GM18868 (cell line): ENCODE results near the gene MADD.
A peak's percentile ranks its signal among the peaks of the same experiment; 100 is the strongest.
"Not testable (repeated sequence)": the region's sequence is repeated elsewhere in the genome, so short reads cannot be mapped to it uniquely, and the experiment has no call there.

ENCODE experiments used
- ATAC-seq: cut with Tn5 transposase; IDR thresholded peaks from one replicate; pipeline ENCODE4 v1.9.1; 2021; ENCODE audit warnings: mild to moderate bottlenecking, moderate library complexity; ENCODE audit not compliant: unreplicated experiment

MADD gene

GRCh38 chr11:47317064-47317828 lies 47.3 kb downstream of the MADD start:
- ATAC-seq: peak; percentile 75

GRCh38 chr11:47318166-47318565 lies 48.2 kb downstream of the MADD start:
- ATAC-seq: no peak

- no peak for ATAC-seq
These were observed 54.6 kb downstream of the MADD start for GRCh38 chr11:47324520-47324919.

- ATAC-seq: no peak
These were observed 55.5 kb downstream of the MADD start for GRCh38 chr11:47325271-47326041.

DNA sequence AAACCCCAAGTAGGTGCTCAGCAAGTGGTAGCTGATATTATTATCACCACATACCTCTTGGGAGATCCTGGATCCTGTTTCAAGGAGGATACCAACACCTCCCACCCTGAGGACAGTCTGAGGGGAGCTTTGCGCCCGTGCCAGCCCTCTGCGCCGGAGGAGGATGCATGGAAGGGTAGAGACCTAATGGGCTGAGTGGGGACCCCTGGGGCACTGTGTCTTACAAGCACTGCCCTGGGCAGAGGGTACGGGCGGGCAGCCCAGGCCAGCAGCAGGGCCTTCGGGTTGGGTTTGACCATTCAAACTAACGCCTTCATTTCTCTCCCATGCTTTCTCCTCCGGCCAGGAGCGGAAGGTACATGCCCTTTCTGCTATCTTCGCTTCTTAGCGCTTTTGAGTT lies 56.3 kb downstream of the MADD start:
- ATAC-seq: no peak

GRCh38 chr11:47327025-47327424 lies 57.1 kb downstream of the MADD start:
- no peak for ATAC-seq

GRCh38 chr11:47327949-47328348 lies 58.0 kb downstream of the MADD start:
- no peak for ATAC-seq

DNA sequence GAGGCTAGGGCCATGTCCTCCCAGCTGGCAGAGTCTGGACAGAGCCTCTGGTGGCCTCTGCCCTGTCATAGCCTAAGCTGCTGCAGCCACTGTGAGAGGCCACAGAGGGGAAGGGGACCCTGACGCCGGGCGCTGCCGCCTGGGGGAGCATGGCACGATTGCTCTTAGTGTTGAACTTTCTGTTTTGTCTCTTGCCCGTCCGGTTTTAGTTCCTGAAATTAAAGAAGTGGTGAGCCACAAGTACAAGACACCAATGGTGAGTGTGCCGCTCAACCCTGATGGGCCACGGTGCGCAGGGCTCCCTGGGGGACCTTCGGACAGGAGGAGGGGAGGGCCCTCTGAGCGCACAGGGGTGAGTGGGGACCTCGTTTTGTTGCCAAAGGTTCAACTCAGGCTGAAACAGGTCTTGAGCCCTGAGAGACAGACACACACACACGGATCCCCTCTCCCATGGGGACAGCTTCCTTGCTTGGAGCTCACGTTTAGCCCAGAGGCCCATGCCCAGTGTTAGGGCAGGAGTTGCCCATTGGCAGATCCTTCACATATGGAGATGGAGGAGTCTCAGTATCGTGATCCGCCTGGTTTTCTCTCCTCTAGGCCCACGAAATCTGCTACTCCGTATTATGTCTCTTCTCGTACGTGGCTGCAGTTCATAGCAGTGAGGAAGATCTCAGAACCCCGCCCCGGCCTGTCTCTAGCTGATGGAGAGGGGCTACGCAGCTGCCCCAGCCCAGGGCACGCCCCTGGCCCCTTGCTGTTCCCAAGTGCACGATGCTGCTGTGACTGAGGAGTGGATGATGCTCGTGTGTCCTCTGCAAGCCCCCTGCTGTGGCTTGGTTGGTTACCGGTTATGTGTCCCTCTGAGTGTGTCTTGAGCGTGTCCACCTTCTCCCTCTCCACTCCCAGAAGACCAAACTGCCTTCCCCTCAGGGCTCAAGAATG lies 58.8 kb downstream of the MADD start:
- ATAC-seq: peak; percentile 84

- no peak for ATAC-seq
These were observed 59.6 kb downstream of the MADD start for GRCh38 chr11:47329431-47329986.

GRCh38 chr11:47329987-47330931 lies 60.3 kb downstream of the MADD start:
- no peak for ATAC-seq

DNA sequence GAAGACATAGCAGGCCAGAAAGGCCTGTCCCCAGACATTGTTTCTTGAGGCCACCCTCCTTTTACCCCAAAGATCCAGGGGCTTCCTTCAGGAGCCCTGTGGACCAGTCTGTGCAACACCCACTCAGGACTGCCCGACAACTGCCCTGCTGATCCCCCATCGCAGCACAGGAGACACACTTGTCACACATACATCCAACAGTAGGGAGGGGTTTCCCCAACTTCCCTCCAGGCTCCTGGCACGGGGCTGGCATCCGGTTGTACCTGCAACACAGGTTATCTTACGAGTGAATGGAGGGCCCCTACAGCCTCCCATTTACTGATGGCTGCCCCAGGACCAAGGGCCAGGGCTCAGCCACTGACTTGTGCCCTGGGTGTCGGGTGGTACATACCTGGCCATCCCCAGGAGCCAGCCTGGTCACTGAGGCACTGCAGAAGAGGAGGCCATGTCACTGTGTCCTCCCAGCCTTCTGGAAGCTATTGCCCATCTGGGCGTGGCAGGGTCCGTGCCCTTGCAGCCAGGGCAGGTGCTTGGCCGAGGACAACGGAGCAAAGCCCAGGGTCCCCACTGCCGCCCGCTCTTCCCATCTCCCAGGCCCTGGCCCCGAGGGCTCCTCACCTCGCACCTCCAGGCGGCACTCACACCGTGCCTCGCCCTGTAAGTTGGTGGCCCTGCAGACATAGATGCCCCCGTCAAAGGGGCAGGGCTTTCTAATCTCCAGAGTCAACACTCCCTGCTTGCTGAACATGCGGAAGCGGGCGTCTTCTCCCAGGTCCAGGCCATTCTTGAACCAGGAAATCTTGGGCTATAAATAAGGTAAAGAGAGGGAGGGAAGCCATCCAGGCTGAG lies 61.7 kb downstream of the MADD start:
- ATAC-seq: no peak

GRCh38 chr11:47332303-47332711 lies 62.4 kb downstream of the MADD start:
- no peak for ATAC-seq

DNA sequence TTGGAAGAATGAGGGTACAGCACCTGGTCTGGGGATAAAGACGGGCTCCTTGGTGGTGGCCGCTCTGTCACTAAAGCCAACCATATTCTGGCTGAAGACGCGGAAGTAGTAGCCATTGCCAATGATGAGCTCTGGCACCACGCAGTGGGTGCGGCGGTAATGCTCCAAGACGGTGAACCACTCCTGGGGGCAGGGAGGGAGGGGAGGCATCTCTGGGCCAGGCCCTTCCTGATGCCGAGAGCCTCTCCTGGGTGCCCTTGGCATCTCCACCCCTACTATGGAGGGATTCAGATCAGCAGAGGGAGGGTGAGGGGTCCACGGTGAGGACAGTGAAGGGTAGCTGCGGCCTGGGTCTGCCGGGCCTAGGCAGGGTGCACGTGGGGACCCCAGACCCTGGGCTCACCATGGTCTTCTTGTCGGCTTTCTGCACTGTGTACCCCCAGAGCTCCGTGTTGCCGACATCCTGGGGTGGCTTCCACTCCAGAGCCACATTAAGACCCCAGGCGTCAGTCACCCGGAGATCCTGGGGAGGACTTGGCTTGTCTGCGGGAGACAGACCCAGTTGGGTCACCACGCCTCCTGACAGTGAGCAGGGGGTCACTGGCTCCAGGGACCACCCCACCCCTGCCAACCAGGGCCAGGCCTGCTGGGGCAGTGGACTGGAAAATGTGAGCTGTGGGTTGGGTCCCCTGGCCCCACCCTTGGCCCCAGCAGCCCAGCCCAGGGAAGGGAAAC lies 63.0 kb downstream of the MADD start:
- ATAC-seq: no peak

GRCh38 chr11:47333526-47333845 lies 63.6 kb downstream of the MADD start:
- no peak for ATAC-seq

- ATAC-seq: no peak
These were observed 64.0 kb downstream of the MADD start for GRCh38 chr11:47333886-47334443.

GRCh38 chr11:47334699-47335411 lies 64.9 kb downstream of the MADD start:
- not testable (repeated sequence) for ATAC-seq

- ATAC-seq: no peak
These were observed 65.8 kb downstream of the MADD start for GRCh38 chr11:47335733-47336132.
